Measurements from ENCODE around the gene MAGEL2.

The MAGEL2 gene

DNA sequence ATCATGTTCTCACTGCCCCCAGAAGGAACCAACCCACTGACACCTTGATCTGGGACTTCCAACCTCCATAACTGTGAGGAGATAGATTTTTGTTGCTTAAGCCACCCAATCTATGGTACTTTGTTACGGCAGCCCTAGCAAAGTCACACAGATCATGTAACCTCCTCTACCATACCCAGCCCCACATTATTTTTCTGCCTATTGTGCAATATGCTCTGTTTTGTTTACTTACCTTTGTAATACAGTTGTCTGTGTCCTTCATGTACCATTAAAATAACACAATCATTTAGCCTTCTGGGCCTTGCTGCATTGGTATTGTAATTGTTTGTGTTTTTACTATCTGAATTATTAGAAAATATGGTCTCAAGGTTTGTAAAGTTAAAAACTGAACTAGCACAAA is 23.3 kb upstream of the MAGEL2 start:
- Histone ChIP-seq H3K9me3 (ENCODE audit: insufficient read depth, low read length) (no peaks in the 10 kb centered on the region), H3K4me1 (ENCODE audit: low read length) (no peaks in the 10 kb centered on the region), H3K4me3 (ENCODE audit: low read length) (no peak overlapping the region), H3K27ac (ENCODE audit: low read length) (no peak overlapping the region), H3K27me3 (ENCODE audit: low read depth, low read length) (no peaks in the 10 kb centered on the region), H3K79me2 (ENCODE audit: low read length) (no peaks in the 10 kb centered on the region), H3K36me3 (replicated peaks; ENCODE audit: low read depth, low read length) (no peaks in the 10 kb centered on the region), H3K9ac (ENCODE audit: low read length) (no peak overlapping the region), H2AFZ (ENCODE audit: low read depth, low read length) (no peak overlapping the region), H3K4me2 (ENCODE audit: low read length) (no peak overlapping the region), H4K20me1 (ENCODE audit: insufficient read depth, low read length) (no peaks in the 10 kb centered on the region)
- no peak for TF ChIP-seq EZH2phosphoT487 (IDR thresholded peaks at IDR 0.05; ENCODE audit: low read depth)
- TF ChIP-seq, protein P1, sequence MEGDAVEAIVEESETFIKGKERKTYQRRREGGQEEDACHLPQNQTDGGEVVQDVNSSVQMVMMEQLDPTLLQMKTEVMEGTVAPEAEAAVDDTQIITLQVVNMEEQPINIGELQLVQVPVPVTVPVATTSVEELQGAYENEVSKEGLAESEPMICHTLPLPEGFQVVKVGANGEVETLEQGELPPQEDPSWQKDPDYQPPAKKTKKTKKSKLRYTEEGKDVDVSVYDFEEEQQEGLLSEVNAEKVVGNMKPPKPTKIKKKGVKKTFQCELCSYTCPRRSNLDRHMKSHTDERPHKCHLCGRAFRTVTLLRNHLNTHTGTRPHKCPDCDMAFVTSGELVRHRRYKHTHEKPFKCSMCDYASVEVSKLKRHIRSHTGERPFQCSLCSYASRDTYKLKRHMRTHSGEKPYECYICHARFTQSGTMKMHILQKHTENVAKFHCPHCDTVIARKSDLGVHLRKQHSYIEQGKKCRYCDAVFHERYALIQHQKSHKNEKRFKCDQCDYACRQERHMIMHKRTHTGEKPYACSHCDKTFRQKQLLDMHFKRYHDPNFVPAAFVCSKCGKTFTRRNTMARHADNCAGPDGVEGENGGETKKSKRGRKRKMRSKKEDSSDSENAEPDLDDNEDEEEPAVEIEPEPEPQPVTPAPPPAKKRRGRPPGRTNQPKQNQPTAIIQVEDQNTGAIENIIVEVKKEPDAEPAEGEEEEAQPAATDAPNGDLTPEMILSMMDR (IDR thresholded peaks at IDR 0.05; ENCODE audit: low read depth, low read length), result no peak

DNA sequence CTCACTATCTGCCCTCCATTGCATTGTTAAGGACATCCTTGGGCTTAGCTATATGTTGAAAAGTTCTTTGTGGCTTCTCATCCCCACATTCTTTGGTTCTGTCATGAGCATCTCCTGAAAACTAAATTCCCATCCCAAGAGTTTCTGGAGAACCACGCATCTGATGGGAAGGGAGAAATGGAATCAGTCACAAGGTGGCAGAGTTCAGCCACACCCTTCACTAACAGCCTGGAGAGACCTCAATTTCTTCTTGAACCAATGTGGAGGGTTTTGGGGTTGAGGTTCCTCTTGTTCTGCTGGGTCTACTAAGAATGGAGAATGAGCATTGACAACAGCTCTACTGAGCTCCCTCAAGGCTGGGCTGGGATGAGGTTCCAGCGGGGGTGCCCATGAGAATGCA is 15.6 kb upstream of the MAGEL2 start:
- Histone ChIP-seq H3K27me3 (ENCODE audit: low read depth, low read length) (peaks cover 4% of the 10 kb centered on the region; the same call in 1 of the 2 replicates), H3K9me3 (ENCODE audit: insufficient read depth, low read length) (no peaks in the 10 kb centered on the region), H3K27ac (ENCODE audit: low read length) (no peak overlapping the region), H2AFZ (ENCODE audit: low read depth, low read length) (no peak overlapping the region), H3K9ac (ENCODE audit: low read length) (no peak overlapping the region), H3K4me2 (ENCODE audit: low read length) (no peak overlapping the region), H4K20me1 (ENCODE audit: insufficient read depth, low read length) (no peaks in the 10 kb centered on the region), H3K4me1 (ENCODE audit: low read length) (no peaks in the 10 kb centered on the region), H3K4me3 (ENCODE audit: low read length) (no peak overlapping the region), H3K36me3 (replicated peaks; ENCODE audit: low read depth, low read length) (no peaks in the 10 kb centered on the region), H3K79me2 (ENCODE audit: low read length) (no peaks in the 10 kb centered on the region)
- TF ChIP-seq, protein P1 (IDR thresholded peaks at IDR 0.05; ENCODE audit: low read depth, low read length), result peak; percentile 29
- no peak for TF ChIP-seq EZH2phosphoT487 (IDR thresholded peaks at IDR 0.05; ENCODE audit: low read depth)

DNA sequence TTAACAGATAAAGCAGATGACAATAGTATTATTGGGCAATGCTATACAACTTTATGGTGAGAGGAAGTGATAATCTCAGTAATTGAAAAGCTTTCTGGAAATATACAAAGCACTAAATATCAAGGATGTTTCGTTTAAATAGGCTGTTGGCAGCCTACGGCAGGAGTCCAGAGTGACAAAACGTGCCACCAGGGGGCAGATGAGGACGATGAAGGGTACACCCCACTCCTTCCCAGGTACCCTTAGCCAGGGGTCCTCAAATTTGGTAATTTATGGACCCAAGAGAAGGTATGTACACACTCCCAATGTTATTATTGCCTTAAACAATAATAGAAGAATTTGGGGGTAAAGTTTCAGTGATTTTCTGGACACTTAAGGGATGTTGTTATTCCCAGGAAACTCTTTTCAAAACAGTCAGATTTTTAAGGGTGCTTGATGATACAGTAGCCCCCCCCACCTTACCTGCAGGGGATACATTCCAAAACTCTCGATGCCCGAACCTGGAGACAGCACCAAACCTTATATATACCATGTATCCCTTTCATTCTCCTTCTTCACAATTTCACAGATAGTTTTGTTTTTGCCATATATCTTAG is 1.4 kb upstream of the MAGEL2 start:
- H3K9ac ChIP-seq (ENCODE audit: low read length), result no peak overlapping the region
- H3K79me2 ChIP-seq (ENCODE audit: low read length), result no peaks in the 10 kb centered on the region
- no peaks in the 10 kb centered on the region for H3K9me3 ChIP-seq (ENCODE audit: insufficient read depth, low read length)
- no peak overlapping the region for H3K4me2 ChIP-seq (ENCODE audit: low read length)
- no peaks in the 10 kb centered on the region for H3K4me1 ChIP-seq (ENCODE audit: low read length)
- no peaks in the 10 kb centered on the region for H4K20me1 ChIP-seq (ENCODE audit: insufficient read depth, low read length)
- H2AFZ ChIP-seq (ENCODE audit: low read depth, low read length), result no peak overlapping the region
- no peak overlapping the region for H3K4me3 ChIP-seq (ENCODE audit: low read length)
- peaks cover 5% of the 10 kb centered on the region; the same call in 1 of the 2 replicates for H3K27me3 ChIP-seq (ENCODE audit: low read depth, low read length)
- TF ChIP-seq, protein P1 (IDR thresholded peaks at IDR 0.05; ENCODE audit: low read depth, low read length), result peak; percentile 82
- TF ChIP-seq EZH2phosphoT487 (IDR thresholded peaks at IDR 0.05; ENCODE audit: low read depth), result no peak
- H3K27ac ChIP-seq (ENCODE audit: low read length), result no peak overlapping the region
- H3K36me3 ChIP-seq (replicated peaks; ENCODE audit: low read depth, low read length), result no peaks in the 10 kb centered on the region

DNA sequence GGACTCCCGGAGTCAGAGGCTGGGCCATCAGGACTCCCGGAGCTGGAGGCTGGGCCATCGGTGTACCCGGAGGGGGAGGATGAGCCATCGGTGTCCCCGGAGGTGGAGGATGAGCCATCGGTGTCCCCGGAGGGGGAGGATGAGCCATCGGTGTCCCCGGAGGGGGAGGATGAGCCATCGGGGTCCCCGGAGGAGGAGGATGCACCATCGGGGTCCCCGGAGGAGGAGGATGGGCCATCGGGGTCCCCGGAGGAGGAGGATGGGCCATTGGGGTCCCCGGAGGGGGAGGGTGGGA is 719 bp downstream of the MAGEL2 start:
- H3K9ac ChIP-seq (ENCODE audit: low read length), result no peak overlapping the region
- H3K4me2 ChIP-seq (ENCODE audit: low read length), result no peak overlapping the region
- H2AFZ ChIP-seq (ENCODE audit: low read depth, low read length), result no peak overlapping the region
- H4K20me1 ChIP-seq (ENCODE audit: insufficient read depth, low read length), result no peaks in the 10 kb centered on the region
- no peaks in the 10 kb centered on the region for H3K36me3 ChIP-seq (replicated peaks; ENCODE audit: low read depth, low read length)
- no peak overlapping the region for H3K27ac ChIP-seq (ENCODE audit: low read length)
- TF ChIP-seq EZH2phosphoT487 (IDR thresholded peaks at IDR 0.05; ENCODE audit: low read depth), result no peak
- TF ChIP-seq, protein P1 (IDR thresholded peaks at IDR 0.05; ENCODE audit: low read depth, low read length), result no peak
- no peak overlapping the region for H3K4me3 ChIP-seq (ENCODE audit: low read length)
- H3K79me2 ChIP-seq (ENCODE audit: low read length), result no peaks in the 10 kb centered on the region
- H3K27me3 ChIP-seq (ENCODE audit: low read depth, low read length), result peaks cover 5% of the 10 kb centered on the region; the same call in 1 of the 2 replicates
- H3K4me1 ChIP-seq (ENCODE audit: low read length), result no peaks in the 10 kb centered on the region
- H3K9me3 ChIP-seq (ENCODE audit: insufficient read depth, low read length), result no peaks in the 10 kb centered on the region
